T-helper 1 cell (primary cell): ENCODE measurements around the gene TGFBRAP1.

Experiments used
- DNase-seq, 5 donors: peaks; one replicate each; pipeline ENCODE4 v3.0.0-alpha.2; 2012 to 2020

Gene TGFBRAP1

GRCh38 chr2:105236060-105236424 lies 93.5 kb downstream of the TGFBRAP1 start:
- no peak for DNase-seq

- DNase-seq = peak in 2 of 5 donors; percentile 33 to 36
These were observed 94.0 kb downstream of the TGFBRAP1 start for GRCh38 chr2:105235388-105236059.

GRCh38 chr2:105231232-105231619 lies 98.3 kb downstream of the TGFBRAP1 start:
- DNase-seq = no peak

- no peak for DNase-seq
These were observed 105.1 kb downstream of the TGFBRAP1 start for GRCh38 chr2:105224444-105224843.

- no peak for DNase-seq
These were observed 108.9 kb downstream of the TGFBRAP1 start for GRCh38 chr2:105220604-105221003.

GRCh38 chr2:105215586-105216192 lies 113.8 kb downstream of the TGFBRAP1 start:
- no peak for DNase-seq
